ENCODE data around the gene ZBTB2.

- no peak for TF ChIP-seq EZH2phosphoT487 (IDR thresholded peaks at IDR 0.05; ENCODE audit: borderline replicate concordance, low read depth, low read length)
- peak; percentile 97 for TF ChIP-seq CTCF (conservative IDR thresholded peaks at IDR 0.05; ENCODE audit: low read length)
Observed at GRCh38 chr6:151323791-151324487, 67.4 kb downstream of the ZBTB2 start.
